ENCODE measurements around the gene SLIT3. TPM values are rescaled to one million over a fixed set of nuclear protein-coding genes. Genes with fewer than 3 reads are reported as not detected.

The SLIT3 gene
- total RNA-seq, 1 donor from 2014 or later = 3.2 TPM

GRCh38 chr5:168920019-168920810 lies 380.7 kb downstream of the SLIT3 start:
- TF ChIP-seq, protein P1, sequence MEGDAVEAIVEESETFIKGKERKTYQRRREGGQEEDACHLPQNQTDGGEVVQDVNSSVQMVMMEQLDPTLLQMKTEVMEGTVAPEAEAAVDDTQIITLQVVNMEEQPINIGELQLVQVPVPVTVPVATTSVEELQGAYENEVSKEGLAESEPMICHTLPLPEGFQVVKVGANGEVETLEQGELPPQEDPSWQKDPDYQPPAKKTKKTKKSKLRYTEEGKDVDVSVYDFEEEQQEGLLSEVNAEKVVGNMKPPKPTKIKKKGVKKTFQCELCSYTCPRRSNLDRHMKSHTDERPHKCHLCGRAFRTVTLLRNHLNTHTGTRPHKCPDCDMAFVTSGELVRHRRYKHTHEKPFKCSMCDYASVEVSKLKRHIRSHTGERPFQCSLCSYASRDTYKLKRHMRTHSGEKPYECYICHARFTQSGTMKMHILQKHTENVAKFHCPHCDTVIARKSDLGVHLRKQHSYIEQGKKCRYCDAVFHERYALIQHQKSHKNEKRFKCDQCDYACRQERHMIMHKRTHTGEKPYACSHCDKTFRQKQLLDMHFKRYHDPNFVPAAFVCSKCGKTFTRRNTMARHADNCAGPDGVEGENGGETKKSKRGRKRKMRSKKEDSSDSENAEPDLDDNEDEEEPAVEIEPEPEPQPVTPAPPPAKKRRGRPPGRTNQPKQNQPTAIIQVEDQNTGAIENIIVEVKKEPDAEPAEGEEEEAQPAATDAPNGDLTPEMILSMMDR (IDR thresholded peaks at IDR 0.05; ENCODE audit: unreplicated experiment) = no peak
- no peaks in the 10 kb centered on the region for H3K4me1 Mint-ChIP-seq (ENCODE audit: unreplicated experiment)
- no peak for DNase-seq (ENCODE audit: low spot score)
- H3K4me3 Mint-ChIP-seq (ENCODE audit: unreplicated experiment) = no peak overlapping the region
- no peaks in the 10 kb centered on the region for H3K9me3 Mint-ChIP-seq (ENCODE audit: unreplicated experiment)
- H3K27ac Mint-ChIP-seq (ENCODE audit: unreplicated experiment) = no peak overlapping the region
- H3K36me3 Mint-ChIP-seq (ENCODE audit: low read depth, unreplicated experiment) = no peaks in the 10 kb centered on the region
- no peaks in the 10 kb centered on the region for H3K27me3 Mint-ChIP-seq (ENCODE audit: unreplicated experiment)

- TF ChIP-seq, protein P1 (IDR thresholded peaks at IDR 0.05; ENCODE audit: unreplicated experiment) = no peak
- H3K27me3 Mint-ChIP-seq (ENCODE audit: unreplicated experiment) = no peaks in the 10 kb centered on the region
- H3K36me3 Mint-ChIP-seq (ENCODE audit: low read depth, unreplicated experiment) = no peaks in the 10 kb centered on the region
- DNase-seq (ENCODE audit: low spot score) = no peak
- no peak overlapping the region for H3K4me3 Mint-ChIP-seq (ENCODE audit: unreplicated experiment)
- no peaks in the 10 kb centered on the region for H3K4me1 Mint-ChIP-seq (ENCODE audit: unreplicated experiment)
- H3K9me3 Mint-ChIP-seq (ENCODE audit: unreplicated experiment) = no peaks in the 10 kb centered on the region
- H3K27ac Mint-ChIP-seq (ENCODE audit: unreplicated experiment) = no peak overlapping the region
Measured at GRCh38 chr5:168917947-168918600, 382.9 kb downstream of the SLIT3 start.

GRCh38 chr5:168916852-168917251 lies 384.1 kb downstream of the SLIT3 start:
- Mint-ChIP-seq H3K9me3 (ENCODE audit: unreplicated experiment) (no peaks in the 10 kb centered on the region), H3K27ac (ENCODE audit: unreplicated experiment) (no peak overlapping the region), H3K27me3 (ENCODE audit: unreplicated experiment) (no peaks in the 10 kb centered on the region), H3K4me3 (ENCODE audit: unreplicated experiment) (no peak overlapping the region), H3K4me1 (ENCODE audit: unreplicated experiment) (no peaks in the 10 kb centered on the region), H3K36me3 (ENCODE audit: low read depth, unreplicated experiment) (no peaks in the 10 kb centered on the region)
- DNase-seq (ENCODE audit: low spot score) = no peak
- TF ChIP-seq, protein P1 (IDR thresholded peaks at IDR 0.05; ENCODE audit: unreplicated experiment) = no peak

GRCh38 chr5:168916266-168916665 lies 384.7 kb downstream of the SLIT3 start:
- no peaks in the 10 kb centered on the region for H3K27me3 Mint-ChIP-seq (ENCODE audit: unreplicated experiment)
- no peak overlapping the region for H3K27ac Mint-ChIP-seq (ENCODE audit: unreplicated experiment)
- no peak overlapping the region for H3K4me3 Mint-ChIP-seq (ENCODE audit: unreplicated experiment)
- H3K9me3 Mint-ChIP-seq (ENCODE audit: unreplicated experiment) = no peaks in the 10 kb centered on the region
- H3K36me3 Mint-ChIP-seq (ENCODE audit: low read depth, unreplicated experiment) = no peaks in the 10 kb centered on the region
- TF ChIP-seq, protein P1 (IDR thresholded peaks at IDR 0.05; ENCODE audit: unreplicated experiment) = no peak
- no peak for DNase-seq (ENCODE audit: low spot score)
- no peaks in the 10 kb centered on the region for H3K4me1 Mint-ChIP-seq (ENCODE audit: unreplicated experiment)

DNA sequence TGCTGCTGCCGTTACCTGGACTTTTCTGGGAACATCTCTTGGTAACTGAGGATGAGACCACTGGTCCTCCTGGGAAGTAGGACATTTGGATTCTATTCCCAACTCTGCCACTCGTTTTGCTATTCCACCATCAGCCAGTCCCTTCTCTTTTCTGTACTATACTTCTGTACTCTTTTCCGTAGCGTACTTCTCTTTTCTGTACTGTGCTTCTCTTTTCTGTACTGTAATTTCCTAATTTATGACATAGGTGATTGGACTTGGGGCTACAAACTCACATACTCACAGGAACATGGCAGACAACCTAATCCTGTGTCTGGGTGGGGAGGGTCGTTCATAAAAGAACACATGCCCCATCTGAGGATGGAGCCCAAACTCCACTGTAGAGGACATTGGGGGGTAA lies 386.4 kb downstream of the SLIT3 start:
- Mint-ChIP-seq H3K4me3 (ENCODE audit: unreplicated experiment) (no peak overlapping the region), H3K27ac (ENCODE audit: unreplicated experiment) (no peak overlapping the region), H3K9me3 (ENCODE audit: unreplicated experiment) (no peaks in the 10 kb centered on the region), H3K27me3 (ENCODE audit: unreplicated experiment) (no peaks in the 10 kb centered on the region), H3K36me3 (ENCODE audit: low read depth, unreplicated experiment) (no peaks in the 10 kb centered on the region), H3K4me1 (ENCODE audit: unreplicated experiment) (no peaks in the 10 kb centered on the region)
- no peak for DNase-seq (ENCODE audit: low spot score)
- TF ChIP-seq, protein P1 (IDR thresholded peaks at IDR 0.05; ENCODE audit: unreplicated experiment) = no peak
